Tibial nerve (tissue), 4 donors: ENCODE results near the gene BRCC3.

Experiments used
- EP300 ChIP-seq, 2 donors: sonication (generic); formaldehyde crosslinking; IDR thresholded peaks; one replicate each; pipeline ENCODE4 v1.6.1; 2017; ENCODE audit warnings: antibody characterized with exemption in 2 of 2, mild to moderate bottlenecking in 1 of 2
- POLR2A ChIP-seq, 2 donors: fragments of 450-650 bp; IDR thresholded peaks; one replicate each; pipeline ENCODE4 v1.6.1; 2017; ENCODE audit warnings: antibody characterized with exemption in 2 of 2, mild to moderate bottlenecking in 2 of 2, moderate library complexity in 2 of 2
- TF ChIP-seq, protein P1 (sequence below), 5 experiments: fragments of 200-600 bp in 3 of 5; fragments of 450-650 bp in 2 of 5; sonication (generic) in 3 of 5; IDR thresholded peaks; one replicate each; pipeline ENCODE4 v1.5.1; 2016 to 2019; ENCODE audit warnings: antibody characterized with exemption in 5 of 5, mild to moderate bottlenecking in 3 of 5, moderate library complexity in 2 of 5

- TF ChIP-seq, protein P1, sequence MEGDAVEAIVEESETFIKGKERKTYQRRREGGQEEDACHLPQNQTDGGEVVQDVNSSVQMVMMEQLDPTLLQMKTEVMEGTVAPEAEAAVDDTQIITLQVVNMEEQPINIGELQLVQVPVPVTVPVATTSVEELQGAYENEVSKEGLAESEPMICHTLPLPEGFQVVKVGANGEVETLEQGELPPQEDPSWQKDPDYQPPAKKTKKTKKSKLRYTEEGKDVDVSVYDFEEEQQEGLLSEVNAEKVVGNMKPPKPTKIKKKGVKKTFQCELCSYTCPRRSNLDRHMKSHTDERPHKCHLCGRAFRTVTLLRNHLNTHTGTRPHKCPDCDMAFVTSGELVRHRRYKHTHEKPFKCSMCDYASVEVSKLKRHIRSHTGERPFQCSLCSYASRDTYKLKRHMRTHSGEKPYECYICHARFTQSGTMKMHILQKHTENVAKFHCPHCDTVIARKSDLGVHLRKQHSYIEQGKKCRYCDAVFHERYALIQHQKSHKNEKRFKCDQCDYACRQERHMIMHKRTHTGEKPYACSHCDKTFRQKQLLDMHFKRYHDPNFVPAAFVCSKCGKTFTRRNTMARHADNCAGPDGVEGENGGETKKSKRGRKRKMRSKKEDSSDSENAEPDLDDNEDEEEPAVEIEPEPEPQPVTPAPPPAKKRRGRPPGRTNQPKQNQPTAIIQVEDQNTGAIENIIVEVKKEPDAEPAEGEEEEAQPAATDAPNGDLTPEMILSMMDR (IDR thresholded peaks at IDR 0.05): no peak
- TF ChIP-seq EP300 (IDR thresholded peaks at IDR 0.05) (no peak), POLR2A (IDR thresholded peaks at IDR 0.05) (no peak)
Observed at GRCh38 chrX:155112171-155112570, 40.9 kb downstream of the BRCC3 start.
